GM12891 (cell line): ENCODE results near the gene RFFL.

Experiments
- DNase-seq: peaks from one replicate; pipeline ENCODE4 v3.0.0; 2011; ENCODE audit warnings: low spot score; ENCODE audit not compliant: insufficient read length
- FAIRE-seq: peaks from 2 replicates; lab custom pipeline; 2011; peaks lifted over from hg19 to GRCh38; lab: Jason Lieb, UNC
- PAX5 ChIP-seq: IDR thresholded peaks from 2 replicates; pipeline ENCODE4 v1.6.1; 2011; ENCODE audit warnings: low read length, moderate library complexity, mild to moderate bottlenecking; ENCODE audit not compliant: insufficient read depth, severe bottlenecking
- POLR2A ChIP-seq: IDR thresholded peaks from 2 replicates; pipeline ENCODE4 v1.6.1; 2011; ENCODE audit warnings: low read depth, low read length, control low read depth
- POLR2AphosphoS5 ChIP-seq: IDR thresholded peaks from 2 replicates; pipeline ENCODE4 v1.6.1; 2011; ENCODE audit warnings: low read depth, low read length, control low read depth
- POU2F2 ChIP-seq: IDR thresholded peaks from 2 replicates; pipeline ENCODE4 v1.6.1; 2011; ENCODE audit warnings: low read depth, mild to moderate bottlenecking, control low read depth, low read length, moderate library complexity
- SPI1 ChIP-seq: IDR thresholded peaks from 2 replicates; pipeline ENCODE4 v1.6.1; 2011; ENCODE audit warnings: low read depth, low read length, control low read depth
- TAF1 ChIP-seq: IDR thresholded peaks from 2 replicates; pipeline ENCODE4 v1.6.1; 2011; ENCODE audit warnings: low read depth, low read length, control low read depth

The RFFL gene

GRCh38 chr17:35089586-35090296, 26.2 kb upstream of the RFFL start:
- no peak for FAIRE-seq
- DNase-seq, result no peak
- TF ChIP-seq POLR2A (peak; percentile 25; the same call in 1 of the 2 replicates), POU2F2 (peak; percentile 76), TAF1 (no peak), PAX5 (no peak), SPI1 (peak; percentile 51; the same call in 1 of the 2 replicates), POLR2AphosphoS5 (0 out of 2 replicates have a peak, but pooled peaks have one; percentile 23)

- DNase-seq, result peak; percentile 79
- FAIRE-seq, result peak; percentile 92
- no peak for TF ChIP-seq PAX5
- TF ChIP-seq SPI1, result 0 out of 2 replicates have a peak, but pooled peaks have one; percentile 11
- TF ChIP-seq TAF1, result 0 out of 2 replicates have a peak, but pooled peaks have one; percentile 25
Measured at GRCh38 chr17:35088881-35089585, 25.5 kb upstream of the RFFL start.

- DNase-seq, result no peak
- no peak for TF ChIP-seq SPI1
- TF ChIP-seq POU2F2, result peak; percentile 49; the same call in 1 of the 2 replicates
- peak; percentile 73 for TF ChIP-seq POLR2A
- peak; percentile 78 for TF ChIP-seq POLR2AphosphoS5
- TF ChIP-seq PAX5, result no peak
- TF ChIP-seq TAF1, result peak; percentile 80
- peak; percentile 56 for FAIRE-seq
Measured at GRCh38 chr17:35088356-35088880, 24.9 kb upstream of the RFFL start.

- TF ChIP-seq TAF1 (0 out of 2 replicates have a peak, but pooled peaks have one; percentile 9), SPI1 (no peak), POLR2A (peak; percentile 12)
- FAIRE-seq (peak; percentile 59), DNase-seq (no peak)
Measured at GRCh38 chr17:35087731-35088355, 24.3 kb upstream of the RFFL start.

- DNase-seq, result no peak
- TF ChIP-seq SPI1 (no peak), TAF1 (no peak), PAX5 (no peak), POLR2A (0 out of 2 replicates have a peak, but pooled peaks have one; percentile 37), POU2F2 (no peak), POLR2AphosphoS5 (peak; percentile 55; the same call in 1 of the 2 replicates)
- FAIRE-seq, result peak; percentile 16
Measured at GRCh38 chr17:35086931-35087573, 23.5 kb upstream of the RFFL start.

- TF ChIP-seq TAF1 (no peak), SPI1 (no peak), POU2F2 (no peak), PAX5 (no peak), POLR2AphosphoS5 (no peak), POLR2A (no peak)
- no peak for FAIRE-seq
- DNase-seq, result no peak
Measured at GRCh38 chr17:35086164-35086563, 22.7 kb upstream of the RFFL start.

- TF ChIP-seq PAX5, result no peak
- TF ChIP-seq POLR2A, result no peak
- TF ChIP-seq POLR2AphosphoS5, result no peak
- TF ChIP-seq SPI1, result no peak
- TF ChIP-seq POU2F2, result no peak
- TF ChIP-seq TAF1, result no peak
- FAIRE-seq (no peak), DNase-seq (no peak)
Measured at GRCh38 chr17:35084987-35085386, 21.5 kb upstream of the RFFL start.

- TF ChIP-seq POU2F2 (no peak), POLR2AphosphoS5 (no peak), TAF1 (no peak), PAX5 (no peak), POLR2A (no peak), SPI1 (no peak)
- DNase-seq (no peak), FAIRE-seq (no peak)
Measured at GRCh38 chr17:35083071-35083470, 19.6 kb upstream of the RFFL start.
